GM18499 (cell line): ENCODE data around the gene FPR1.

Source experiments
- ATAC-seq: cut with Tn5 transposase; IDR thresholded peaks from one replicate; pipeline ENCODE4 v1.9.1; 2021; ENCODE audit warnings: moderate number of reproducible peaks; ENCODE audit not compliant: insufficient read depth, unreplicated experiment

FPR1 gene

GRCh38 chr19:51709575-51709974, 42.1 kb downstream of the FPR1 start:
- ATAC-seq = no peak

DNA sequence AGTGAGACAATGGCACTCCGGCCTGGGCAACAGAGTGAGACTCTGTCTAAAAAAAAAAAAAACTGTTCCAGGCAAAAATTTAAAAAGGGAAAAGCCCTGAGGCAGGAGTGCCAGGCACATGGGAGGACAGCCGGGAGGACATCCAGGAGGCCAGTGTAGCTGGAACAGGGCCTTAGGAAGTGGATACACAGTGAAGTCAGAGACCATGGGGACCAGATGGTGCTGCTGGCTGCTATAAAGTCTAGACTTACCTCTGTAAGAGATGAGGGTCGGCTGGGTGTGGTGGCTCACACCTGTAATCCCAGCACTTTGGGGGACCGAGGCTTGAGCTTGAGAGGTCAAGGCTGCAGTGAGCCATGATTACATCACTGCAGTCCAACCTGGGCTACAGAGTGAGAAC, 42.9 kb downstream of the FPR1 start:
- no peak for ATAC-seq

DNA sequence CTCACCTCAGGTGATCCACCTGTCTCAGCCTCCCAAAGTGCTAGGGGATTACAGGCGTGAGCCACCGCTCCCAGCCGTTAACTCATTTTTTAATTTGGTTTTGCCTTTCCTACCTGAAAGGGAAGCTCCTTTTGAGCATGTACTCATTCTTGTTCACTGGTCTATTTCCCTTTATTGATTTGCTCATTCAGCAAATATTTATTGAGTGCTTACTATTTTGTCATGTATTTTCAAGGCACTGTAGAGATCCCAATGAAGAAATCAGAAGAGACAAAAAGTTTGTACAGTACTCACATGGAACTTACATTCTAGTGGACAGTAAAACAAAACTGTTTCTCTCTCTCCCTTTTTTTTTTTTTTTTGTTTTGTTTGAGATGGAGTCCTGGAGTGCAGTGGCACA, 44.8 kb downstream of the FPR1 start:
- ATAC-seq = no peak

DNA sequence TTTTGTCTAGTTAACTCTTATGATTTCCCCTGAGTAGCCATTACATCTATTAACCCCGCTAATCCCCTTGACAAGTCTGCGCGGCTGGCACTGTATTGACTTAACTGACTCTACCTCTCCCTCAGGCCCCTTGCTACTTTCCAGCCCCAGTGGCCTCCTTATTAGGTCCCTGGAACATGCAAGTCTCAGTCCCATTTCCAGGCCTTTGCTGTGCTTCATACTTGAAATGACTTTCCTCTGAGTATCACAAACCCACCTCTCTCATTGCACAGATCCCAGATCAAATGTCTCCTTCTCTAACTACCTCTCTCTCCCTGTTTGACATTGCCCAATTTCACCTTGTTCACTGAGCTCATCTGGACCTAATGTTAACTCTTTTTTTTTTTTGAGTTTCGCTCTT, 45.4 kb downstream of the FPR1 start:
- no peak for ATAC-seq

GRCh38 chr19:51704626-51705025, 47.1 kb downstream of the FPR1 start:
- no peak for ATAC-seq

DNA sequence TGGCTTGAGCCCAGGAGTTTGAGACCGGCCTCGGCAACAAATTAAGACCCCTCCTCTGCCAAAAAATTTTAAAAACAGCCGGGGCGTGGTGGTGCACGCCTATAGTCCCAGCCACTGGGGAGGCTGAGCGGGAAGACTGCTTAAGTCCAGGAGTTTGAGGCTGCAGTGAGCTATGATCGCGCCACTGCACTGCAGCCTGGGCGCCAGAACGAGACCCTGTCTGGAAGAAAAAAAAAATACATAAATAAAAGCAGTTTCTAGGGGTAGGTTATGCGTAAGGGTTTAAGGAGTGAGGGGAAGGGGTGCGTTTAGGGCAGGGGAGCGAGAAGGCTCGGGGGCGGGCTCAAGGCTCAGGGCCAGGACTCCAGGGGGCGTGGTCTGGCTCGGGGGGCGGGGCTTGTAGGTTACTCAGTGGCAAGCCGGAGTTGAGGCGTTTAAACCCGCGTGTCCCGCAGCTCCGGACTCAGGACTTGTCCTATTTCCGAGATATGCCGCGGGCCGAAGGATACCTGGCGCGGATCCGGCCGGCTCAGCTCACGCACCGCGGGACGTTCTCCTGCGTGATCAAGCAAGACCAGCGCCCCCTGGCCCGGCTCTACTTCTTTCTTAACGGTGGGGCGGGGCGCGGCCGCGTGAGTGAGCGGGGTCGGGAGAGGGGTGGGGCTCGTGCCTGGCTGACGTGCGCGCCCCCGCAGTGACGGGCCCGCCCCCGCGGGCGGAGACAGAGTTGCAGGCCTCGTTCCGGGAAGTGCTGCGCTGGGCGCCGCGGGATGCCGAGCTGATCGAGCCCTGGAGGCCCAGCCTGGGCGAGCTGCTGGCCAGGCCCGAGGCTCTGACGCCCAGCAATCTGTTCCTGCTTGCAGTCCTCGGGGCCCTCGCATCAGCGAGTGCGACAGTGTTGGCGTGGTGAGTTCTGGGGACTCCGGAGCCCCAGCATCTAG, 47.8 kb downstream of the FPR1 start:
- peak; percentile 57 for ATAC-seq

DNA sequence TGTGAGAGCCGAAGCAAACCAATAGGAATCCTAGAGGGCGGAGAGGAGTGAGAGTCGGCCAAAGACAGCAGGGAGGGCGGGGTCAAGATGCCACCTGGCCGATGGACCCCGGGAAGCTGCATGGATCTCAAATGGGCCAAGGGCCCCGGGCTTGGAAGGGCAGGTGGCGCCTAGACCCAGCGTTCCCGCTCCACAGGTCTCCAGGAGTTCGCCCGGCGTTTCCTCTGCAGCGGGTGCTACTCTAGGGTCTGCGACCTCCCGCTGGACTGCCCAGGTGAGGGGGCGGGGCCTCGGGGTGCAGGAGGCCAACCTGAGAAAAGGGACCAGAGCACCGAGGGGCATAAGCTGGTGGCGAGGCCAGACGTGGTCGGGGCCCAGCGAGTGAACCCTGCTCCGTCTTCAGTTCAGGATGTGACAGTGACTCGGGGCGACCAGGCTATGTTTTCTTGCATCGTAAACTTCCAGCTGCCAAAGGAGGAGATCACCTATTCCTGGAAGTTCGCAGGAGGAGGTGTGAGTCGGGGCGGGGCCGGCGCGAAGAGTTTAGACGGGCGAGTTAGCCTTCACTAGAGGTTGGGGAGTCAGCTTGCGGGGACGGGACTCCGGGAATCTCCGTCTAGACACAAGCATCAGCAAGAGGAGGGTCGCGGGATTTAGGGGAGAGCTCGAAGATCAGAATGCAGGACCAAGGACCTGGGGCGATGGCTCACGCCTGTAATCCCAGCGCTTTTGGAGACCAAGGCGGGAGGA, 48.7 kb downstream of the FPR1 start:
- ATAC-seq = no peak

GRCh38 chr19:51702103-51702824, 49.4 kb downstream of the FPR1 start:
- no peak for ATAC-seq

DNA sequence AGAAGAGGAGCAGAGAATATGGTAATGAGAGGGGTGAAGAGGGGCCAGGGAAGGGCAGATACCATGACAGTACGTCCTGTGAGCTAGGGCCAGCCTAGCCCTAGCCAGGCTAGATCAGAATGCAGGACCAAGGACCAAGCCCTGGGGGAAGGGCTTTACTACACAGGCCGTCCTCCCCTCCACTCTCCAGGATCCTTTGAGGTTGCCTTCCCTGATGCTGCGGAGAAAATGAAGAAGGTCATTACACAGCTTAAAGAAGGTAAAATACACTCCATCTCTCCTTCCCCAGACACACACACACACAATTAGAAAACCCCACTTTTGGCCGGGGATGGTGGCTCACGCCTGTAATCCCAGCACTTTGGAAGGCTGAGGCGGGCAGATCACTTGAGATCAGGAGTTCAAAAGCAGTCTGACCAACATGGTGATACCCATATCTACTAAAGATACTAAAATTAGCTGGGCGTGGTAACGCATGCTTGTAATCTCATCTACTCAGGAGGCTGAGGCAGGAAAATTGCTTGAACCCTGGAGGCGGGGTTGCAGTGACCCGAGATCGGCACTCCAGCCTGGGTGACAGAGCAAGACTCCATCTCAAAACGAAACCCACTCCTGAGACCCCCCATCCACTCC, 50.1 kb downstream of the FPR1 start:
- ATAC-seq = no peak

DNA sequence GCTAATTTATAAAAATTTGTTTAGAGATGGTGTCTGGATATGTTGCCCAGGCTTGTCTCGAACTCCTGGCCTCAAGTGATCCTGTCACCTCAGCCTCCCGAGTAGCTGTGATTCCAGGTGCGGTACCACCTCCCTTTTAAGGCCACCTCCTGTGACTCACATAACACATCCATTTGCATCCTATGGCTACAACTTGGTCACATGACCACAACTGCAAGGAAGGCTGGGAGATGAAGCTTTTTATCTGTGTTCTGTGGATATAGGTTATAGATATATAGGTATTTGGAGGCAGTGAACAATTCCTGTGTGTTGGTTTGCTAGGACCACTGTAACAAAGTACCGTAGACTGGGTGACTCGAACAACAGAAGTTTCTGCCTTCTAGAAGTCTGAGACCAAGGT, 52.5 kb downstream of the FPR1 start:
- no peak for ATAC-seq

GRCh38 chr19:51698296-51698695, 53.4 kb downstream of the FPR1 start:
- no peak for ATAC-seq

DNA sequence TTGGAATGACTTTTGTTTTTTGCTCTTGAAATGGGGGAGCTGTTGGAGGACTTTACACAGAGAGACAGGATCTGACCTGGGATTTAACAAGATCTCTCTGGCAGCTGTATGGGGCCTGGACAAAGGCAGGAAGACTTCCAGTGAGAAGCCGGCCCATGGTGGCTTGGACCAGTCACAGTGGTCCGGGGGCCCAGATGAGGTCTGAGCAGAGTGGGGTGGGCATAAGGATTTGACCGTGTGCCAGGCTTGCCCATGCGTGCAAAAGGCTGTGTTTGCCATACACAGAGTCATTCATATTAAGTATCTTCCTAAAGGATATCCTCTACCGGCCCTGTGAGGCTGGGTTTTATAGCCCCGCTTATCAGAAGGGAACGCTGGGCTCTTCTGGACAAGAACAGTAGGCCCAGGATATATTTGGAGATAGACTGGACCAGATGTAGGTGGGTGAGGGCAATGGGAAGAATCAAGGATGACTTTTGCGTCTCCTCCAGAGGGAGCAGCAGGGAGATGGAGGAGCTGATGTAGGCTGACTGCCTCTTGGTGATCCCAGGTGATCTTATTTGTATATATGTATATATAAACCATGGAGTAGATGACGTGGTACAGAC, 54.4 kb downstream of the FPR1 start:
- ATAC-seq = no peak

GRCh38 chr19:51696606-51697005, 55.1 kb downstream of the FPR1 start:
- no peak for ATAC-seq
